Measurements from ENCODE around the gene CRHR2.

Gene CRHR2

DNA sequence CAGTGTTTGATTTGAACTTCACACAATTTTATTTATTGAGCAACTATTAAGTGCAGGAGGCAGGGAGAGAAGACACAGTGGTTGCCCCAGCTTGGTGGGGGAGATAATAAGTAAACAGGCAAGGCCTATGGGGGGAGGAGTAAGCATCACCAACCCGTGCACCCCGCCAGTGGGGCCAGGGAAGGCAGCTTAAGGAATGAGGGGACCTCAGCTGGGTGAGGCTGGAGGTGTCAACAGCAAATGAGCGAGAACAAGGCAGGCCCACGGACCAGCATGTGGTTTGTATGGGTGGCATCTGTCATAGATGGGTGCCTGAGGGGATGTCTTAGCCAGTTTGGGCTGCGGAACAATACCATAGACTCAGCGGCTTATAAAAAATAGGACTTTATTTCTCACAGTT is 24.1 kb upstream of the CRHR2 start:
- DNase-seq = no peak

GRCh38 chr7:30705596-30705995 is 23.3 kb upstream of the CRHR2 start:
- no peak for DNase-seq

- DNase-seq = no peak
Measured at GRCh38 chr7:30705008-30705407, 22.8 kb upstream of the CRHR2 start.

- DNase-seq = no peak
Measured at GRCh38 chr7:30703756-30704155, 21.5 kb upstream of the CRHR2 start.

- no peak for DNase-seq
Measured at GRCh38 chr7:30702200-30702599, 19.9 kb upstream of the CRHR2 start.

DNA sequence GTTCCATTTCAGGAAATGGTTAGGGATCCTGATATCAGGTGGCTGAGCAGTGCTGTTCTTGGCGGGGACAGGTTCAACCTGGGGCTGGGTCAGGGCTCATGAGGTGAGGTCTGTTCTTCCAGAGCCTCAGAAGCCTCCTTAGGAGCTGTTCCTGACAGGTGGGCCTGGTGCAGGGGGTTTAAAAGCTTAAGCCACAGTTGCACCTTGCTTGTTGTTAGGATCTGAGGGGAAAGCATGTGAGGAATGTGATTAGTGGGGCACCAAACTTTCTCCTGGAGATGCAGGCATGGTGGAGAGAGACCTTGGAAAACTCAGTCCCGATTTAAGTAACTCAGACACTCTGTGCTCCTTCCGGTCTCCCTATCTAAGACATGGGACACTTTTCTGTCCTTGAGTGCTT is 18.7 kb upstream of the CRHR2 start:
- DNase-seq = no peak

DNA sequence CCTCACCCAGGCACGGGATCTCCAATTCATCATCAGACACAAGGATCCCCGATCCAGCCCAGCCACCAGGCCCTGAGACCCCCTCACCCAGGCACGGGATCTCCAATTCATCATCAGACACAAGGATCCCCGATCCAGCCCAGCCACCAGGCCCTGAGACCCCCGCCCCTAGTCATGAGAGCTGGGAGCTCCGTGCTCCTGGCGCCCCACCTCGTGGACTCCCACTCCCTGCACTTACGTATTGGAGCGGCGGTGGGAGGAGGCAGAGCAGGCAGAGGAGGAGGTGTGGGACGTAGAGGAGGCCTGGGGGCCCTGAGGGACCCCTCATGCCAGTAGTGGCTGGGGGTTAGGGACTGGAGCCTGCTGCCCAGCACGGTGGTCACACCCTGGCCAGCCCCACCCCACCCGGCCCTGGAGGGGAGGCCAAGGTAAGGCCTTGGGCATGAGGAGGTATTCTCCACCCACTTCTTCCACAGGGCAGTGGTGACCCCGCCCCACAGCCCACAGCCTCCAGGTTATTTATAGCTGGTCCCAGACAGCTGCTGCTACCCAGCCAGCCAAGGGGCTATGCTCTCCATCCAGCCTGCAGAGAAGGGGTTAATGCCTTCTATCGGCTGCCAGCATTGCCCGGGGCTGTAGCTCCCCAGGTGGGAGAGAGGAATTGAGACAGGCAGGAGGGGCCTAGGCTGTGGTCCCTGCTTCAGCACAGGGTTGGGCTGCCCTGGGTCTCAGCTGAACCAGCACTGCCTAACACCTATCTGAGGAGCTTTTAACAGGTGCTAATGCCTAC is 17.6 kb upstream of the CRHR2 start:
- DNase-seq = no peak

GRCh38 chr7:30698481-30698880 is 16.2 kb upstream of the CRHR2 start:
- DNase-seq = no peak

DNA sequence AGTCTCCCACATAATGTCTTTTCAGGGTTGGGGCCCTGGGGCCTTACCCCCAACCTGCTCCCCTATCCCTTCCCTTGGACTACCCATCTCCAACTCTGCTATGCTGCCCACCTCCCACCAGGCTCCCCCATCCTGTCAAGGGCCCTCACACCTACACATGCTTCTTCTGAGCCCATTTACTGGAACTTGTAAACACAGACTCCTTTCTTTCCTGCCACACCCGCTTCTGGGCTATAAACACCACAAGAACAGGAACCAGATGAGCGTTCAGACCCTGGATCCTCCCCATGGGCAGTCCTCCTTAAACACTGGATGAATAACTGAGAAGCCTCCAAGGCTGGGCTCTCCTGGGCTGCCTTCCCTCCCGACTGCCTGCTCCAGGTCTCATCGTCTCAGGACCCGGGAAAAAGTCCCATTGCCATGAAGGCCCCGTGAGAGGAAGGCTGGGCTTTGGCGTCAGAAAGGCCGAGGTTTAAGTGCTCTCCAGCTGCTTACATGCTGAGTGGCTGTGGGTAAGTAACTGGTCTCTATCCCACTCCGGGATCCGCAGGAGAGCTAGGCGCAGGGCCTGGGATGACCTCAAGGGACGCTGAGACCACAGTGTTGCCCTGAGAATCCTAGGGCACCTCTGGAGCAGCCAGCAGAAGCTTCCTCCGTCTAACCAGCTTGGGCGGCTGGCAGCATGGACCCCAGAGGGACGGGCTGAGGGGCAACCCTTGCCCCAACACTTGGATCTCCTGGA is 15.6 kb upstream of the CRHR2 start:
- DNase-seq = no peak

GRCh38 chr7:30694774-30695721 is 12.8 kb upstream of the CRHR2 start:
- DNase-seq = no peak

DNA sequence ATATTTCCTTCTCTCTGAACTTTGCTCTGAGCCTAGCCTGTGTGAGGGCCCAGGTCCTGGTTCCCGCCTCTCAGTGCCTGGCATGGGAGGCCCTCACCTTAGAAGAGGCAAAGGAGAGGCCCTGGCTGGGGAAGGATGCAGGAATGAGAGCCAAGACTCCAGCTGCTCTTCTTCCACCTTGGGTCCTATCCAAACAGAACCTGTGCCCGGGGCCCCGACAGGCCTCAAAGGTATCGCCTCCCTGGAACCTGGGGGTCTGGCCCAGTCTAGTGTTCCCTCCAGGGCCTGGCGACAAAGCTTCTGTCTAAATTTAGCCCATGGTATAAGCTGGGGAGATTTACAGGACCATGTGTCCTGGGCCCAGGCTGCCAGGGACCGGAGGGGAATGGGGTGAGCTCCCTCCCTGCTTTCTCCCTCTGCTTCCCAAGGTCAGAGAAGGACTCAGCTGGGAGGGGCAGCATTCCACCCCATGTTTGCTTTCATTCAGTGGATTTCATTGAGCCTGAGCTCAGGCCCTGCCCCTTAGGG is 12.0 kb upstream of the CRHR2 start:
- DNase-seq = no peak

GRCh38 chr7:30692882-30693281 is 10.6 kb upstream of the CRHR2 start:
- DNase-seq = no peak

GRCh38 chr7:30692438-30692837 is 10.2 kb upstream of the CRHR2 start:
- no peak for DNase-seq

GRCh38 chr7:30690011-30690410 is 7.8 kb upstream of the CRHR2 start:
- DNase-seq = no peak

- no peak for DNase-seq
Measured at GRCh38 chr7:30688718-30689221, 6.5 kb upstream of the CRHR2 start.

DNA sequence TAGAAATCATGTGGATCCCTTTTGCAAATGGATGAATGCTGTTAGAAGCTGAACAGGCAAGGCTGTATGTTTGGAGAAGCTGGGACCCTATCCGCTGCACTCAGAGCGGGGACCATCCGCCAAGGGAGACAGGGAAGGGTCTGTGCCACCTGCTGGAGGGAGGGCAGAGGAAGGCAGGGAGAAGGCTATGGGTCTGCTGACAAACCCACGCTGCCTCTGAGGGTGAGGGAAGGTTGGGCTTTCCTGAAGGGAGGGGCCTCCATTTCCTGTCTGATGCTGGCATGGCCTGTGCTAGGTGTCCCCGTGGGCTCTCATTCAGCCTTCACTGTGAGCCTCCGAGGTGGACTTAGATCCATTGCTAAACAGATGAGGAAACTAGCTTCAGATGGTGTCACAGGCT is 5.3 kb upstream of the CRHR2 start:
- no peak for DNase-seq

GRCh38 chr7:30684351-30684750 is 2.1 kb upstream of the CRHR2 start:
- DNase-seq = no peak

GRCh38 chr7:30683816-30684215 is 1.6 kb upstream of the CRHR2 start:
- no peak for DNase-seq

- no peak for DNase-seq
Measured at GRCh38 chr7:30683306-30683705, 1.1 kb upstream of the CRHR2 start.

GRCh38 chr7:30681815-30682211 is 443 bp downstream of the CRHR2 start:
- no peak for DNase-seq

DNA sequence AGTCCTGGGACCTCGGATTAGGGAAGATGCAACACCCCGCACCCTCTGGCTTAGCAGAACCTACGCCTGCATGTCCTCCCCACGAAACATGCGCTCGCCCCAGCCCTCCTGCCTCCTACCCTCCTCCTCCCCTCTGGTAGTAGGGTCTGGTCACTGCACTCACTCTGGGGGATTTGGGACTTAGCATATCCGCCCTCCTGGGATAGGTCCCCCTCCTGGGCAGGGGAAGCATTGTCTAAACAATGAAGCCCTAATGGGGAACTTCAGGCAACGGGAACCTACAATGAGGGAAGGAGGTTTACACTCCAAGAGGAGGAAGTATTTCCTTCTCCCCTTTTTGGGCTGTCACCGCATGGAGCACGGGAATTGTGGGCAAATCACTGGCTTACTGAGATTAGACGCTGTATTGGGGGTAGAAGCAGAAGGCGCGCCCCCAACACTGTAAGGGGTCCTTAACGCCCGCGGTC is 892 bp downstream of the CRHR2 start:
- DNase-seq = no peak

DNA sequence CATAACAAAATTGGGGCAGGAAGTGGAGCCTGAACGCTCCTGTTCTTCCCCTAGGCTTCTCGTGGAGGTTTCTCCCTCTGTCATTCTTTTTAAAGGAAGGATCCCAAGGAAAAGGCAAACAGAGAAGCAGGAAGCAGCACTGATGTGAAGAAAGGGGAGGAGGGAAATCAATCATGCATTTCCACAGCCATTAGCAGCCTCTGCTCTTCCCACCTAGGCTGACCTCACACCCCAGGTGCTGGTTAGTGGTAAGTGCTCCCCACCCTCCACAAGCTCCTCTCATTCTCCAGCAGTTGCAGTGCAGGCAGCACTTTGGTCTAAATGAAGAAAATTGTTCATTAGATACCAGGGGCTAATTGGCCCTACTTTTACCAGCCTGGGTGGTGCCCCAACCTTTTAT is 2.6 kb downstream of the CRHR2 start:
- no peak for DNase-seq

GRCh38 chr7:30678805-30679204 is 3.5 kb downstream of the CRHR2 start:
- no peak for DNase-seq

Data from NCI-H2171 (cell line).